NCI-H2029 treated with DMSO at 0.1 percent for 48 hours (cell line): ENCODE data around the gene IPMK.
"Not testable (repeated sequence)": the region's sequence is repeated elsewhere in the genome, so short reads cannot be mapped to it uniquely, and the experiment has no call there.

ENCODE experiments used
- DNase-seq: peaks from one replicate; lab custom pipeline; 2025; lab: John Stamatoyannopoulos, UW

The IPMK gene

DNA sequence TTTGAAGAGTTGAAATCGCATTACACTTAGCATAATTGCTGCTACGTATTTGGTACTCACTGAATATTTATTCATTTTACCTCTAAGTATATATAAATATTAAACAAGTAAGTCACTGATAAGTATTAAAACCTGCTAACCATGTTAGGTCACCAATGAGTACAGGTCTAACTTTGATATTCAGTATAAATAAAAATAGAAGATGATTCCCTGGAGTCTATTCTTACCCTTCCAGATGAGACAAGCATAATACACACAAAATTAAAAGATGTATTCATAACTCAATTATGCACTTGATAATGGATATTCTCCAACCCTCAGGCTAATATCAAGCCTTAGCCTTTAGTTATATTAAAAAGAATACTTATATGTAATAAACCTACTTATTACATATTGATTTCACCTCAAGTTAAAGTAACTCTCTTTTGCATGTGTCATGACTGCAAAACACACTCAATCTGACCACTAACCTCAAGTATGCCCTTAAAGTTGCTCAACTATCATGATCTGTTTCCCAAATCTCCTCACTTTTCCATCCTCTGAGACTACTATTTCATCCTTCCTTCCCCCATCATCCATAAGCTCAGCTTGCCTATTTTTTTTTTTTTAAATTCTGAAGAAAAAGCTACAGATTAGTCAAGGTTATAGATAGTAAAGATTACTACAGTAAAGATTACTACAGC is 46.8 kb downstream of the IPMK start:
- DNase-seq = no peak

DNA sequence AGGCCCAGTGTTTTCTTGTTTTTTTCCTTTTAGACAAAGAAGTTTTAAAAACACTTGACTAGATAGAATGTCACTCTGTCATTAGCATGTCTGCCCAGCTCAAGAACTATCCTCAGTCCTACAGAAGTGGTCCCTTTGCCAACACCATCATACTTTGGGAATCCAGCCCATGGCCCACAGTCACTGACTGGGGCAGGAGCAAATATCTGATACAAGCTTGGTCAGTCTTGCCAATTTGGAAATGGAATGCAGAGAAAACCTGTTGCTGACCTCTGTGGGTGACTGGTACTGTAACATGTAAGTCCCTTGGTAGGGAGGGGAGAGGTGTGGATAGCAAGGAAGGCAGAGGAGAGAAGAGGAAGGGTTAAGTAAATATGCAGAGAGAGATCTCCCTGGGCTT is 47.8 kb downstream of the IPMK start:
- DNase-seq = no peak

DNA sequence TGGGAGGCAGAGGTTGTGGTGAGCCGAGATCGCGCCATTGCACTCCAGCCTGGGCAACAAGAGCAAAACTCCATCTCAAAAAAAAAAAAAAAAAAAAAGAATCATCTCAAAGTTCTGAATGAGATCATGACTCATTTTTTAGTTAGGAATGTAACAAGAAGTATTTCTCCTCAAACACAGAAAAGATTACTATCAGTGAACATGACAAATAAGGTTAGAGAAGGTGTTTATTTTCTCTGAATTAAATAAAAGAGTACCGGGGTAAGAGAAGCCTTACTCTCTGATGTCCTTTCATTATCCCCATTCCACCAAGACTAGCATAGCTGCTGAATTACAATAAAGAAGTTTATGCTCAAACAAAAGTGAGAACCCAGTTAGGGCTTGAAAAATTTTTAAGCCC is 50.1 kb downstream of the IPMK start:
- DNase-seq = no peak

DNA sequence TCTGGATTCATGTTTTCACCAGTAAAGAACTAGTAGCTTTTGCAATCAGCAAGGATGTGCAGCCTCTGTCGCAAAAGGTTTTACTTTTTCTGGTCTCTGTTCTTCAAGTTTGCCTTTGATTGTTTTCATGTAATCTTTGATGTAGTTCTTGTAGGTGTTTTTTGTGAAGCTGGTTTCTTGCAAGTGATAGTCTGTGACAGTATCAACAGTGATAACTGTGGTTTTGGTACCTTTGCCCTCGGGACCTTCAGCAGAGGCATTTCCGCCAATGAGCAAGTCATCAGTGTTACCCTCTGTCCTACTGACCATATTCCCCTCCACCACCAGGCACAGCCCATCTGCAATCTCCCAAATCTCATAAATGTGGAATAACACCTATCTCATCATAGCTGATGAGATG is 55.1 kb downstream of the IPMK start:
- DNase-seq = no peak

DNA sequence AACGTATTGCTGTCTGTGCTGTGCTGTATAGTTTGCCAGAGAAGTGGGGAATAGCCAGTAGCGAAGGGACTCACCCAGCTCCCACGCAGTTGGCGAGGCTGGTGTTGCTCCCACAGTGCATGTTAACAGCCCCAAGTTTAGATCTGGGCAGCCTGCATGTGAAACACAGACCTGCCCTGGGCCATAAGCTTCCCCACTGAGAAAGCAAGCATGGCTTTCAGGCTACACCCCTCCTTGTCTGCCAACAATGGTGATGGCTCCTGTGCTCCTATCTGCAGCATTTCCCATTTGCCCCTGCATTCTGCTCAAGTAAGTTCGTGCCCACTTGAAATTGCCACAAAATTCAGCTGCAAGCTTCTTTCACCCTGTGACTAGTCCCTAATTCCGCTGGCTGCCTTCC is 57.5 kb downstream of the IPMK start:
- no peak for DNase-seq

DNA sequence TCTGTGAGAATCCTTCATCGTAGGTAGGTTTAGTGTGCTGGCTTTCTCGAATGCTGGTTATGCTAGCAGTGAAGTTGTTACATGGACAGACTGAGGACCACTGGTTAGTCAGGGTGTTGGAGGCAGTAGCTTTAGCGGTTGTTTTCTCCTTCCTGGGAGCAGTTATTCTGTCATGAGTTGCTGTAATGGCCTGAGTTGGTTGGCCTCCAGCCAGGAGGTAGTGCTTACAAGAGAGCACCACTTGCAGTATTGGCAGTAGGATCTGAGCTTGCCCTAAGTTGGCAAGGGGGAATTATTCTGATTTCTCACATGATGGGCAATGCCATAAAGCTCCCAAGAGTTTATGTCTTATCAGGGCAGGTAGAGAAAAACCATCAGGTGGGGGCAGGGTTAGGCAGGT is 58.0 kb downstream of the IPMK start:
- DNase-seq = peak; percentile 14

DNA sequence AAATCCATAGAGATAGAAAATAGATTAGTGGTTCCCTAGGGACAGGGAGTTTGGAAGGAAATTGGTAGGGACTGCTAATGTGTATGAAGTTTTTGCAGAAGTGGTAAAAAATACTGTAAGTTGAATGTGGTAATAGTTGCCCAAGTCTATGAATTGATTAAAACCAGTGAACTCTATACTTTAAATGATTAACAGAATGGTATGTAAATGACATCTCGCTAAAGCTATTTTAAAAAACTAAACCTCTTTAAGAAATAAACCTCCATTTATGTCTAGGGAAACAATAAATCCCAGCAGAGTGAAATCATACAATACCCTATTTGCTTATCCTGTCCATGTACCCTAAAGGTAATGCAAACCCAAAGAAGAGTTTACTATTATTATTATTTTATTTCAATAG is 61.4 kb downstream of the IPMK start:
- DNase-seq = no peak

DNA sequence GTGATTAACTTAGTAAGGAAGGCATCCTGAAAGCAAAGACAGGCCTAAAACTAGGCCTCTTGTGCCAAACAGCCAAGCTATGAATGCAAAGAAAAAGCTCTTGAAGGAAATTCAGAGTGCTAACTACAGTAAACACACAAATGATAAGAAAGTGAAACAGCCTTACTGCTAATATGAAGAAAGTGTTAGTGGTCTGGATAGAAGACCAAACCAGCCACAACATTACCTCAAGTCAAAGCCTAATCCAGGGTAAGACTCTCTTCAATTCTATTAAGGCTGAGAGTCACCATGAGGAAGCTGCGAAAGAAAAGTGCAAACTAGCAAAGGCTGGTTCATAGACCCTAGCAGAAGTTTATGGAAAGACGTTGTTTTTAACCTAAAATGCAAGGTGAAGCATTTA is 66.0 kb downstream of the IPMK start:
- DNase-seq = no peak

DNA sequence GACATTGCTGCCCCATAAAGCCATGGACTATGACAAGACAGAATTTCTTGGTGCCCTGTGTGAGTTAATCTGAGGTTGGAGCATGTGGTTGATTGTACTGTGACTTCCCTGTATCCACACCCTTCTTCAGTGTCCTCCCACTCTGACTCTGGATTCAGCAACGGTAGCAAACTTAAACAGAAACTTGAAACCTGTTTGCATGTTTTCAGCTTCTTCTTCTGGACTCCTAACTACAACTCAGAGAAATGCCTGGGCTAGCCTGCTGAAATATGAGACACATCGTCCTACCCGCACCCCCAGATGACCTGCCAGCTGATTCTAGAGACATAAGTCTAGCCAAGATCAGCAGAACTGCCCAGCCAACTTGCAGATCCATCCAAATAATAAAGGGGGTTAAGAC is 78.4 kb downstream of the IPMK start:
- no peak for DNase-seq

DNA sequence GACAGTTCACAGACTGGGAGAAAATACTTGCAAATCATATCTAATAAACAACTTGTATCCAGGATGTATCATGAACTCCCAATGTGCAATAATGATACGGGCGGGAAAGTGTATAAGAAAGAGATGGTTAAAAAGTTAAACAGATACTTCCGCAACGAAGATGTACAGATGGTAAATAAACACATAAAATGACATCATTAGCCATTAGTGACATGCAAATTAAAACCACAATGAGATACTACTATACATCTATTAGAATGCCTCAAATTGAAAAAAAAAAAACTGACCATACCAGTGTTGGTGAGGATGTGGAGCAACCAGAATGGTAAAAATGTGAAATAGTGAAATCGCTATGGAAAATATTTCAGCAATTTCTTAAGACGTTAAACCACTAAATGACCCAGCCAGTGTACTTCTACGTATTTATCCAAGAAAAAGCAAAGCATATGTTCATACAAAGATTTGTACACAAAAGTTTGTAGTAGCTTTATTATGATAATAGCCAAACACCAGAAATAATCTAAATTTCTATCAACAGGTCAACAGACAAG is 83.5 kb downstream of the IPMK start:
- no peak for DNase-seq

DNA sequence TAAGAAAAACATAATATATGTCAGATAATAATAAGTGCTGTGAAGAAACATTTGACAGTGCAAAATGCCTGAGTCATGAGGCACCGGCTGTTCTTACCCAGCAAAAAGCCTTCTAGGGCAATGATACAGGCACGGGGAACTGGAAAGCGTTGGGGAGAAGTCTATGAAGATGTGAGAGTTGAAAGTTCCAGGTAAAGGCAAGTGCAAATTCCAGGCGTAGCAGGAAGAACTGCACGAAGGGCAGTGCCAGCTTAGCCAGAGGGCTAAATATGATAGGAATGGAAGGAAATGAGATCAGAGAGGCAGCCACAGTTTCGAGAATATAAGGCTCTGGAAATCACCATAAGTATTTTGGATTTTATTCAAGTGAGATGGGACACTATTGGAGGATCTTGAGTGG is 87.0 kb downstream of the IPMK start:
- DNase-seq = no peak

DNA sequence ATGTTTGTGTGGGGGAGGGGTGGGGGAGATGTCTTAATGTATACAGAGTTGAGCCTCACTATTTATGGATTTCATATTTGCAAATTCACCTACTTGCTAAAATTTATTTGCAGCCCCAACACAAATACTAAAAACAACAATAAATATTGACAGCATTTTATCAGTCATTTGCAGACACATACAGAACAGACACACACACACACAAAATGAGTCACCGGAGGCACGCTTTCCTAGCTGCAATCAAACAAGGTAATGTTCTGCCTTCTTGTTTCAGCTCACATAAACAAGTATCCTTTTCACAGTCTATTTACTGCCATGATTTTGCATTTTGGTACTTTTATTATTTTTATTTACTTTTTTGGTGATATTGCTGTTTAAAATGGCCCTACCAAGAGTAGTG is 88.5 kb downstream of the IPMK start:
- no peak for DNase-seq

DNA sequence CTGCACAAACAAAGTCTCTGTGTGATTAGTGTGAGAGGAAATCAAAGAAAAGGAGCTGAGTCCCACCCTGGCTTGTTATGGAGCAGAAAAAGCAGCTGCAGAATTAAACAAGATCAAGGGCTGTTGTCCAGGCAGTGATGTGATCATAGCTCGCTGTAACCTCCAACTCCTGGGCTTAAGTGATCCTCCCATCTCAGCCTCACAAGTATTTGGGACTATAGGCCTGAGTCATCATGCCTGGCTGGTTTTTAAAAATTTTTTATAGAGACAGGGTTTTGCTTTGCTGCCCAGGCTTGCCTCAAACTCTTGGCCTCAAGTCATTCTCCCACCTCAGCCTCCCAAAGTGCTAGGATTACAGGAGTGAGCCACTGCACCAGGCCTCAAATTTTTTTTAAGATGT is 88.9 kb downstream of the IPMK start:
- no peak for DNase-seq

DNA sequence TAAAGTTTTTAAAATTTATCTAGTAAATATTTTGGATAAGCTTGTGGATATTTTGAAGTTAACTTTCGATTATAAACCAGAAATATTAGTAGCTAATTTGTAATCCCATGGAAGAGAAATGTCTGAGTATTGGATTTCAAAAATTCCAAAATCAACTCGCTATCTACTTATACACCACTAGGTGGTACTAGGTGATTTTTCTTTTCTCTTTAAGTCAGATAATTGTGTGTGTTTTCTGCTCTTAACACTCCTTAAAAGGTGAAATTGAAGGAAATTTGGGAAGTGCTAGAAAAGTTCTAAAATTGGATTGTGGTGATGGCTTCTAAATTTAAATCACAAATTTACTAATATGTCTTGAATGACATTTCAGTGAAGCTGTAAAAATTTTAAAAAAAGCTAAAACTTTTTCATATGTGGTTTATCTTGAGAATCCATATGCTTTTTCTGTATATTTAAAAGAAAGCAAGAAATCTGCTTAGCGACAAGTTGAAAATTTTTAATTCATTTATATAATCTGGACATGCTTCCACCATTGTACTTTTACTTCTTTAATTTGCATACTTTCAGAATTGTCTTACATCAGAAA is 90.2 kb downstream of the IPMK start:
- DNase-seq = peak; percentile 18

DNA sequence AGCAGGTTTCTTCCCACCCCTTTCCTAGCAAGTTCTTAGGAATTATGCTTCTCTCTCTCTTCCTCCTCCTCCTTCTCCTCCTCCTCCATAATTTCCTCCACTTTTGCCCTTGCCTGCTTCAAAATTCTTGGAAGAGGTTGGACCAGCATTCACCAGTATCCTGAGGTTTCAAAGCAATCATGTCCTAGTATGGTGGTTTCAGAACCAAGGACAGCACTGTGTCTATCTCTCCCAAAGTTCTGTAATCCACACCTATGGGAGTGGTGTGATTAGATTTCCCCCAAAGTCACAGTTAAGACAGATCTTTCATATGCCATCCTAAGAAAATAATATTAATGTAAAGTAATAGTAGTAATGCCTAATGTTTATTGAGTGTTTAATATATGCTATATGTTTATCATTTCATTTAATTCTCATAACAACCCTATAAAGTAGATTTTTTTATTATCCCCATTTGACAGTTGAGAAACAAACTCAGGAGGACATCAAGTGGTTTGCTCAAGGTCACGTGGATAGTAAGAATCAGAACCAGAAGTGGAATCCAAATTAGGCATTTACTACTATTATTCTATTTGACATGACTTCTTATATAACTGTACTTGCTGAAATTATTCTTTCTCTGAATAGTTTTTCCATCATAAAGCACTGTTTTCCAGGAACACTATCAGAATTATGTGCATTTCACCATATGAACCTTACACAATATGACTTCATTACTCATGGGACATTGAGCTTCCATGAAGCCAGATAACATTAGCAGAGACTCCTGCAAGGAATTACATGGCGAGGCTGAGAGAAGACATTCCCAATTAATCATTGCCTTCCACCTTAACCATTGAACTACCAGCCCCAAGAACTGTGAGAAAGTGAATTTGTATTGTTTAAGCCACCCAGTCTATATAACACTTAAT is 91.4 kb downstream of the IPMK start:
- DNase-seq = no peak

DNA sequence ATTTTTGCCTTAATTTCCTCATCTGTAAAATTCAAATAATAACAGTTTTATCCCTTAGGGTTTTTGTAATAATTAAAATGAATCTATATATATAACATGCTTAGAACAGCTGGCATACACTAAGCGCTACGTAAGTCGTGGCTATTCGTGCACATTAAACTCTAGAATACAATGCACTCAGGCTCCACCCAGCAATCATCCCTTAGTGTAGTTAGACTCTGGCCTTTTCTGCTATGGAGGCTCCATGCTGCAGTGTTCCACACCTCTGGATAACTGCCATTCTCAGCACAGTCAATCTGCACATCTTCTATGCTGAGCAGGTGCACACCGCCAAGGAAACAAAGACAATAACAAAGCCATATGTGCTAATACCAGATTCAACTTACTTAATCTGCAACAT is 92.9 kb downstream of the IPMK start:
- DNase-seq = no peak

DNA sequence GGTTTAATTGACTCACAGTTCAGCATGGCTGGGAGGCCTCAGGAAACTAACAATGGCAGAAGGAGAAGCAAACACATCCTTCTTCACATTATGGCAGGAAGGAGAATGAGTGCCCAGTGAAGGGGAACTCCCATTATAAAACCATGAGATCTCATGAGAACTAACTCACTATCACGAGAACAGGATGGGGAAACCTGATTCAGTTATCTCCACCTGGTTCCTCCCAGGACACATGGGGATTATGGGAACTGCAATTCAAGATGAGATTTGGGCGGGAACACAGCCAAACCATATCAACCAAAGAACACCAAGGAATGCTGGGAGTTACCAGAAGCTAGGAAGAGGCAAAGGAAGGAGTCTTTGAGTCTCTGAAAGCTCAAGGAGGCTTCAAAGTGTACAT is 94.3 kb downstream of the IPMK start:
- DNase-seq = no peak

DNA sequence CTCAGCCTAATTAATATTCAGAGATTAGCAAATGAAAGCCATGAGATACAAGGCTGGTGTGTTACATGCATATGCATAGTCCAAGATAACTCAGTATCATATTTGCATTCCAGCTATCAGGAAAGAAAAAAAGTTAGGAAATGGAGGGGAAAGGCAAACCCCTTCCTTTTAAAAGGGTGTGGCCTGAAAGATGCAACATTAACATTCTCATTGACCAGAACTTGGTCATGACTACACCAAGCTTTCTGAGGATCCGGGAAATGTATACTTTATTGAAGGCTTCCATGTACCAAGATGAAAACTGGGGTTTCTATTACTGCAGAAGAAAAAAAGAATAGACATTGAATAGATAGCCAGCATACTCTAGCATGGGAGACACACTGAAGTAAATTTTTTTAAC is 96.5 kb downstream of the IPMK start:
- no peak for DNase-seq

DNA sequence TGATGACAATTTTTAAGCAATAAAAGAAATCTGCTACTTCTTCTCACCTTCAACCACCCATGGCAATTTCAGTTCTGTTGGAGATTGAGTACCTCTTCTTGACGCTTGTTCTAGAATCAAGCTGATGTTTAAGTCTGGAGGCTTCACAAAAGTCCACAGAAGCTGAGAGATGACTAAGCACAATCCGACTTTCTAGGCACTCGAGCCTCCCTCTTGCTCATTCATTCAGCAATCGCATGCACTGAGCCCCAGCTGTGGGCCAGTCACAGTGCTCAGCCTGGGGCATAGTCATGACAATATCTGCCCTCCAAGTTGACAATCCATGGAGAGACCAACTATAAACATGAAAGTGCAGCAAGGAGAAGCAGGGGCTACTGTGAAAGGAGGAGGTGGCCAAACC is 103.2 kb downstream of the IPMK start:
- DNase-seq = no peak

DNA sequence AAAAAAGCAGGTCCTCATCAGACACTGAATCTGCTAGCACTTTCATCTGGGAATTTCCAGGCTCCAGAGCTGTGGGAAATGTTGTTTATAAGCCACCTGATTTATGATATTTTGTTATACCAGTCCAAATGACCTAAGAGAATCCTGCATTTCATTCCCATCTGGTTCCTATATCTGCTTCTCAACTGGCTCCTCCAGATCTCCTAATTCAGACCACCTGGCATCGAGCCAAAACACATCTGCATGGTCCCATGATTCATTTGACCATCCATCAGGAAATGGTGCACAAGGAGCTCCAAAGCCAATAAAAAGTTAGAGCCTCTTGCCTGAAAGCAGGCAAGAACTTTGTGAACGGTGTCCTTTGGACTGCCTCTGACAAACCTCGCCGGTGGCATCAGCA is 108.9 kb downstream of the IPMK start:
- no peak for DNase-seq

DNA sequence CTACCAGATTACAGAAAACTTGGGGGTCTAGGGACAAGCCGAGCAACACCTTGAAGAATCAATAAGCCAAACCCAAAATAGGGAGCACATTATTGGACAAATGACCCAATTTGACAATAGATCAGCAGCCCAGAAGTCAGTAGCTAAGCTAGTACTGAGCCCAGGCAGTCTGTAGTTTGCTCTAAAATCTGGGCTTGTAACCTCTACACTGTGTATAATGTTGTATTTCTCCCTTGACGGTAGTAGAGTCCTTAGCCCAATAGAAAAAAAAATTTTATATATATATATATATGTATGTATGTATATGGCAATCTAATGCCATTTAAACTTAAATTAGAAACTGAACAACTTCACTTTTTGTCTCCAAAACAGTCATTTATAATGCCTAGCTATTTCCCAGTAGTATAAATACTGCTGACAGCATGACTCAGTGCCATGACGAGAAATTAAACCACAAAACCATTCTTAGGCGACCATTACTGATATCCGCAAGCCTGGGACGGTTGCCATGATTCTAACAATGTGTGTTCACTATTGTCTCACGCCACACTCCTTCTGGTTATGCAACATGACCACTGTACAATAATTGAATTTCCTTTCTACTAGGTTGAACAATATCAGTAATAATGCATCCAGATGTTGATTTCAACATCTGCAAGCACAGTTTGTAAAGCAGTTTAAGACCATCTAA is 110.5 kb downstream of the IPMK start:
- DNase-seq = peak; percentile 43

DNA sequence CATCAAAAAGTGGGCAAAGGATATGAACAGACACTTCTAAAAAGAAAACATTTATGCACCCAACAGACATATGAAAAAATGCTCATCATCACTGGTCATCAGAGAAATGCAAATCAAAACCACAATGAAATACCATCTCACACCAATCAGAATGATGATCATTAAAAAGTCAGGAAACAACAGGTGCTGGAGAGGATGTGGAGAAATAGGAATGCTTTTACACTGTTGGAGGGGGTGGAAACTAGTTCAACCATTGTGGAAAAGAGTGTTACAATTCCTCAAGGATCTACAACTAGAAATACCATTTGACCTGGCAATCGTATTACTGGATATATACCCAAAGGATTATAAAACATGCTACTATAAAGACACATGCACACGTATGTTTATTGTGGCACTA is 111.8 kb downstream of the IPMK start:
- DNase-seq = not testable (repeated sequence)
